Activated CD8-positive, alpha-beta T cell treated with anti-CD3 and anti-CD28 coated beads for 36 hours (primary cell): ENCODE data around the gene TOMM6. TPM values are rescaled to one million over a fixed set of nuclear protein-coding genes. Genes with fewer than 3 reads are reported as not detected.
A peak's percentile ranks its signal among the peaks of the same experiment; 100 is the strongest.

ENCODE experiments used
- ATAC-seq: fragments of 200-7000 bp; cut with Tn5 transposase; one replicate; pipeline ENCODE4 v1.10.0; 2021; ENCODE audit warnings: mild to moderate bottlenecking, moderate library complexity
- CTCF ChIA-PET: fragments of 350-600 bp; sonication (Branson Sonifier 250); formaldehyde crosslinking; loops from one replicate; lab custom pipeline; 2021; ENCODE audit warnings: antibody characterized with exemption; lab: Charles Lee
- POLR2A ChIA-PET: fragments of 350-600 bp; sonication (Branson Sonifier 250); formaldehyde crosslinking; loops from one replicate; lab custom pipeline; 2021; ENCODE audit warnings: antibody characterized with exemption; lab: Charles Lee
- DNase-seq: peaks from one replicate; pipeline ENCODE4 v3.0.0-alpha.2; 2020
- H3K27ac Mint-ChIP-seq: one replicate; pipeline ENCODE4 v1.8.0; 2021; ENCODE audit warnings: mild to moderate bottlenecking, mixed read lengths
- H3K27me3 Mint-ChIP-seq: one replicate; pipeline ENCODE4 v1.8.0; 2021; ENCODE audit warnings: mixed read lengths
- H3K36me3 Mint-ChIP-seq: one replicate; pipeline ENCODE4 v1.8.0; 2021; ENCODE audit warnings: low read depth, mixed read lengths
- H3K4me1 Mint-ChIP-seq: one replicate; pipeline ENCODE4 v1.8.0; 2021; ENCODE audit warnings: low read depth, mixed read lengths
- H3K4me3 Mint-ChIP-seq: one replicate; pipeline ENCODE4 v1.8.0; 2021; ENCODE audit warnings: mild to moderate bottlenecking, moderate library complexity, mixed read lengths
- H3K9me3 Mint-ChIP-seq: one replicate; pipeline ENCODE4 v1.8.0; 2021; ENCODE audit warnings: mixed read lengths
- intact Hi-C: fragments of 100-400 bp; cut with micrococcal nuclease; formaldehyde crosslinking; loops from one replicate; pipeline ENCODE4 v1.10.0; 2022
- total RNA-seq, 2 experiments: library from RNA; stranded (reverse); gene quantifications; one replicate each; pipeline ENCODE4 v1.2.3, GENCODE V29; 2021
- TF ChIP-seq, protein P1 (sequence below): fragments of 200-600 bp; IDR thresholded peaks from one replicate; pipeline ENCODE4 v1.8.0; 2022; ENCODE audit warnings: antibody characterized with exemption, mild to moderate bottlenecking

Gene TOMM6
- total RNA-seq, 2 experiments from 2014 or later, result 310 to 314 TPM

DNA sequence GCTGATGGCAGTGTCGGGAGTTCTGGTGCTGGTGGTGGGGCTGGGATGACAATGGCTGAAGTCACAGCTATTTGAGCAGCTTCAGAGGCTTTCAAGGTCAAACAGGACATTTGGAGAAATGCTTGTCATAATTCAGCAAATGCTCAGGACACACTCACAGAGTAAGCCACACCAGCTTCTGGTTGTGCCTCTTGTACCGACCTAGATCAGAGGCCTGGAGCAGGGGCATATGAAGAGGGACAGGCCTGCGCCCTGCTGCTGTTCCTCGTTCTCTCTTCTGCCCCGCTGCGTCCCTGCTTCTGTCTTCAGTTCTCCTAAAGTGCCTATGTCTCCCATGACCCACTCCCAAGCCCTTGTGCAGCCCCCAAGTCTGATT lies 39.4 kb upstream of the TOMM6 start:
- Mint-ChIP-seq H3K4me1 (no peaks in the 10 kb centered on the region), H3K9me3 (no peaks in the 10 kb centered on the region), H3K36me3 (no peaks in the 10 kb centered on the region), H3K27me3 (no peaks in the 10 kb centered on the region), H3K4me3 (no peak overlapping the region), H3K27ac (no peak overlapping the region)
- ChIA-PET POLR2A (no interaction called here), CTCF (interaction anchor here (1.2 kb wide), 1 partner anchor 65 kb away, joined by 3 read pairs; no protein-coding TSS in a partner anchor)
- ATAC-seq, result no peak
- DNase-seq, result no peak
- TF ChIP-seq, protein P1, sequence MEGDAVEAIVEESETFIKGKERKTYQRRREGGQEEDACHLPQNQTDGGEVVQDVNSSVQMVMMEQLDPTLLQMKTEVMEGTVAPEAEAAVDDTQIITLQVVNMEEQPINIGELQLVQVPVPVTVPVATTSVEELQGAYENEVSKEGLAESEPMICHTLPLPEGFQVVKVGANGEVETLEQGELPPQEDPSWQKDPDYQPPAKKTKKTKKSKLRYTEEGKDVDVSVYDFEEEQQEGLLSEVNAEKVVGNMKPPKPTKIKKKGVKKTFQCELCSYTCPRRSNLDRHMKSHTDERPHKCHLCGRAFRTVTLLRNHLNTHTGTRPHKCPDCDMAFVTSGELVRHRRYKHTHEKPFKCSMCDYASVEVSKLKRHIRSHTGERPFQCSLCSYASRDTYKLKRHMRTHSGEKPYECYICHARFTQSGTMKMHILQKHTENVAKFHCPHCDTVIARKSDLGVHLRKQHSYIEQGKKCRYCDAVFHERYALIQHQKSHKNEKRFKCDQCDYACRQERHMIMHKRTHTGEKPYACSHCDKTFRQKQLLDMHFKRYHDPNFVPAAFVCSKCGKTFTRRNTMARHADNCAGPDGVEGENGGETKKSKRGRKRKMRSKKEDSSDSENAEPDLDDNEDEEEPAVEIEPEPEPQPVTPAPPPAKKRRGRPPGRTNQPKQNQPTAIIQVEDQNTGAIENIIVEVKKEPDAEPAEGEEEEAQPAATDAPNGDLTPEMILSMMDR, result no peak
- intact Hi-C loops, result no loop called here

DNA sequence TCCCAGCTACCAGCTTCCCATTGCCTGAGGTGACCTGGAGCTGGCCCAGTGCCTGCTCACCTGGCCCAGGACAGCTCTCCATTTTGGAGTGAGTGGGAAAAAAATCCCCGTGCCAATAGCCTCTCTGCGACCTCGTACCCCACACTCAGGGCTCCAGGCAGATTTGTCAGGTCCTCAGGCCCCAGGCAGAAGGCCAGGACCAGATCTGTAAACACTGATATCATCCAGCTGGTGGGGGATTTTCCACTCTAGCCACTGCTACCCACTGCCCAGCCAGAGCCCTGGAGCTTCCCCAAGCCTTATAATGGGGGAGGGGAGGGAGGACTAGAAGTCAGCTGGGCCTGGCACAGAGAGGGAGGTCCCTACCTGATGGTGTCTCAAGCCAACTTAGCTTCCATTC lies 39.0 kb upstream of the TOMM6 start:
- ATAC-seq (no peak), DNase-seq (no peak)
- POLR2A ChIA-PET, result interaction anchor here (0.9 kb wide), 1 partner anchor 40 kb away, joined by 3 read pairs; no protein-coding TSS in a partner anchor
- TF ChIP-seq, protein P1, result no peak
- intact Hi-C loops, result no loop called here
- Mint-ChIP-seq H3K4me1 (no peaks in the 10 kb centered on the region), H3K27me3 (no peaks in the 10 kb centered on the region), H3K9me3 (no peaks in the 10 kb centered on the region), H3K36me3 (no peaks in the 10 kb centered on the region), H3K4me3 (no peak overlapping the region), H3K27ac (no peak overlapping the region)
- CTCF ChIA-PET, result interaction anchor here (0.9 to 1.2 kb wide), 2 partner anchors 27 to 65 kb away, joined by 3 read pairs; no protein-coding TSS in a partner anchor

DNA sequence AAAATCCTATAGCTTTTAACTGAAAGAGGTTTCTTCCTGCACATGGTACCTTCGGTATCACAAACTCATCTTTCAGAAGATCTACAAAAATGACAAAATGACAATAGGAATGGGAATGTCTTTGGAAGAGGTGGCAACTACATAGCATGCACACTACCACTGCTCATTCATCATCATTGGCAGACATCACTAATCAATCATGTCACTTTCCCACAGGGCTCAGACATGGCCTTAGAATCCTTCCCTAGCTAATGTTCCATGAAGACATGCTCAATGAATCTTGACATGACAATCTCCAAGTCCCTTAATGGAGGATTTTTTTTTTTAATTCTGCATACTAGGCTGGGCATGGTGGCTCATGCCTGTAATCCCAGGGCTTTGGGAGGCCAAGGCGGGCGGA lies 37.1 kb upstream of the TOMM6 start:
- CTCF ChIA-PET, result interaction anchor here (0.6 to 1.3 kb wide), 2 partner anchors 12 to 38 kb away, joined by 3 to 5 read pairs; no protein-coding TSS in a partner anchor
- H3K4me3 Mint-ChIP-seq, result no peak overlapping the region

DNA sequence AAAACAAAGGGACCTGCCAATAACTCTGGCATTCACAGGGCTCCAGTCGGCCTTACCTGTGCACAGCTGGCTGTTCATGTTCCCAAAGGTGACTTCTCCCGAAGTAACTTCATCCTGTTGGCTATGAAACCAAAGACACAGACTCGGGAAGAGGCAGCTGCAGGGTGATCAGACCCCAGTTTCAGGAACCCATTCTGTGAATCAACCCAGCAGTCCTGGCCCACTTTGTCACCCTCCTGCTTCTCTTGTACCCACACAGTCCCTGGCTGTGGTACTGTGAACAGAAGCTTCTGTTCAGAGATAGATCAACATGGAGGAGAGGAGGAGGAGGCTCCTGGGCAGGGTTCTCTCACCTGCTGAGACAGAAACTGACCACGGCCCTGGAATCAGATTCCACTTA lies 31.6 kb upstream of the TOMM6 start:
- TF ChIP-seq, protein P1, result no peak
- no peak overlapping the region for H3K27ac Mint-ChIP-seq
- no peaks in the 10 kb centered on the region for H3K27me3 Mint-ChIP-seq
- CTCF ChIA-PET, result interaction anchor here (1.6 kb wide), 1 partner anchor 50 kb away, joined by 6 read pairs; no protein-coding TSS in a partner anchor
- ATAC-seq, result peak; percentile 17
- no peaks in the 10 kb centered on the region for H3K9me3 Mint-ChIP-seq
- H3K4me1 Mint-ChIP-seq, result no peaks in the 10 kb centered on the region
- H3K36me3 Mint-ChIP-seq, result no peaks in the 10 kb centered on the region
- no peak overlapping the region for H3K4me3 Mint-ChIP-seq
- no peak for DNase-seq
- intact Hi-C loops, result no loop called here
- POLR2A ChIA-PET, result no interaction called here

More for the DNA sequence above, 37.1 kb upstream of the TOMM6 start:
- Mint-ChIP-seq H3K27me3 (no peaks in the 10 kb centered on the region), H3K36me3 (no peaks in the 10 kb centered on the region), H3K9me3 (no peaks in the 10 kb centered on the region), H3K27ac (no peak overlapping the region), H3K4me1 (no peaks in the 10 kb centered on the region)
- DNase-seq (no peak), ATAC-seq (no peak)
- POLR2A ChIA-PET, result no interaction called here
- intact Hi-C loops, result no loop called here
- TF ChIP-seq, protein P1, result no peak

DNA sequence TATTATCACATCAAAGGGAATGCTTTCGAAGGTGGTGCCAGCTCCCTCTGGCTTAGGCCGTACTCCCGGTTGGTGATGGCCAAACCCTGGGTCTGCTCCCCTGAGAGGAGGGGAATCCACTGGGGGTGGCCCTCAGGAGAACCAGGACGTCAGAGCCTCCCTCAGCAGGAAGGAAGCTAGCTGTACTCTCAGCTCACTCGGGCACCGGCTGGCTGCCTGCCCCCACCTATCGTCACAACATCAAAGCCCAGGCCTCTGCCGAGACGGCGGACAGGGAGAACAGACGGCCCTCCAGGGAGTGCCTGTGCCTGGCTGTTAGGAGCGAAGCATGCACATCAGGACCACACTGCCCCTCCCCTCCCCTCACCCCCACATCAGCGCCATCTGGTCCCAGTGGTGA lies 31.1 kb upstream of the TOMM6 start:
- peaks cover 1% of the 10 kb centered on the region for H3K27me3 Mint-ChIP-seq

More for the DNA sequence above, 31.1 kb upstream of the TOMM6 start:
- CTCF ChIA-PET, result interaction anchor here (1.6 kb wide), 1 partner anchor 50 kb away, joined by 6 read pairs; no protein-coding TSS in a partner anchor
- H3K27ac Mint-ChIP-seq, result no peak overlapping the region
- ATAC-seq (peak; percentile 65), DNase-seq (no peak)
- POLR2A ChIA-PET, result no interaction called here
- intact Hi-C loops, result no loop called here
- H3K4me1 Mint-ChIP-seq, result no peaks in the 10 kb centered on the region
- TF ChIP-seq, protein P1, result no peak
- H3K36me3 Mint-ChIP-seq, result no peaks in the 10 kb centered on the region
- H3K4me3 Mint-ChIP-seq, result no peak overlapping the region
- H3K9me3 Mint-ChIP-seq, result no peaks in the 10 kb centered on the region
